HG03103 (cell line): ENCODE data around the gene LRRC49.

Experiments used
- ATAC-seq: cut with Tn5 transposase; IDR thresholded peaks from one replicate; pipeline ENCODE4 v1.9.1; 2021; ENCODE audit warnings: low read depth; ENCODE audit not compliant: unreplicated experiment

The LRRC49 gene

GRCh38 chr15:71083349-71083748, 190.7 kb downstream of the LRRC49 start:
- ATAC-seq = no peak

DNA sequence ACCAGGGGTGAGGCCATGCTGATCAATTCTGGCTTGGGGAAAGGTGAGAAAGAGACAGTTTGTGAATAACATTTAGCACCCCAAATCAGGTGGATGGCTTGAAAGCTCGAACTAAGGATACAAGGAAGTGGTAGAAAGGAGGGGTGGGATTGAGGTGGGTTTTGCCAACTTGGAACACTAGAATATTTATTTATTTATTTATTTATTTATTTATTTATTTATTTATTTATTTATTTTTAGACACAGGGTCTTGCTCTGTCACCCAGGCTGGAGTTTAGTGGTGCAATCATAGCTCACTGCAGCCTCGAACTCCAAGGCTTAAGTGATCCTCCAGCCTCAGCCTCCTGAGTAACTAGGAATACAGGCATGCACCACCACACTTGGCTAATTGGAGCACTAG, 191.6 kb downstream of the LRRC49 start:
- ATAC-seq = no peak

DNA sequence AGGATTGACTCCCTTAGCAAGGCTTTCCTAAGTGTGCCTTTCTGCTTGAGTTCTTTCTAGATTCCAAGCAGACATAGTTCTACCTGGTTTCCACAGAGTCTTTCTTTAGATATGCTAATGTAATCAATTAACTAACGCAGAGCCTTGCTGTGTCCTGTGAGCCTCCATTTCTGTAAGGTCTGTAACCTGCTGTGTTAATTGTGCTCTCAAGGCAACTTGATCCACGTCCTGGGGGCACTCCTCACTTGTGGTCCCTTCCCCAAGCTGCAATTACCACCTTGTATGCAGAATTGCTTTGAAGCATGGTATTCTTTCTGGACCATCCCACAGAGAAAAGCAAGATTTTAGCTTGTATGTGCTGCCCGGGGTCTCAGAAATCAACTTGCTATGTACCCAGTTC, 193.2 kb downstream of the LRRC49 start:
- no peak for ATAC-seq

DNA sequence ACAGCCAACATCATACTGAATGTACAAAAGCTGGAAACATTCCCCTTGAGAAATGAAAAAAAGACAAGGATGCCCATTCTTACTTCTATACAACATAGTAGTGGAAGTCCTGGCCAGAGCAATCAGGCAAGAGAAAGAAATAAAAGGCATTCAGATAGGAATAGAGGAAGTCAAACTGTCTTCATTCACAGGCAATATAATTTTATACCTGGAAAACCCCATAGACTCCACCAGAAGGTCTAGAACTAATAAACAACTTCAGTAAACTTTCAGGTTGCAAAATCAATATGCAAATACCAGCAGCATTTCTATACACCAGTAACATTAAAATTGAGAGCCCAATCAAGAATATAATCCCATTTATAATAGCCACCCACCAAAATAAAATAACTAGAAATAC, 195.5 kb downstream of the LRRC49 start:
- ATAC-seq = no peak

DNA sequence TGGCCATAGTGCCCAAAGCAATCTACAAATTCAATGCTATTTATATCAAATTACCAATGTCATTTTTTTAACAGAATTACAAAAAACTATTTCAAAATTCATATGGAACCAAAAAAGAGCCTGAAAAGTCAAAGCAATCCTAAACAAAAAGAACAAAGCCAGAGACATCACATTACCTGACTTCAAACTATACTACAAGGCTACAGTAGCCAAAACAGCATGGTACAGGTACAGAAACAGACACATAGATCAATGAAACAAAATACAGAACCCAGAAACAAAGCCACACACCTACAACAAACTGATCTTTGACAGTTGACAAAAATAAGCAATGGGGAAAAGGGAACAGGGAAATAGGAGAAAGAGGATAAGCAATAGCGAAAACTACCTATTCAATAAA, 196.1 kb downstream of the LRRC49 start:
- no peak for ATAC-seq

- no peak for ATAC-seq
These were observed 197.2 kb downstream of the LRRC49 start for GRCh38 chr15:71089801-71090200.

DNA sequence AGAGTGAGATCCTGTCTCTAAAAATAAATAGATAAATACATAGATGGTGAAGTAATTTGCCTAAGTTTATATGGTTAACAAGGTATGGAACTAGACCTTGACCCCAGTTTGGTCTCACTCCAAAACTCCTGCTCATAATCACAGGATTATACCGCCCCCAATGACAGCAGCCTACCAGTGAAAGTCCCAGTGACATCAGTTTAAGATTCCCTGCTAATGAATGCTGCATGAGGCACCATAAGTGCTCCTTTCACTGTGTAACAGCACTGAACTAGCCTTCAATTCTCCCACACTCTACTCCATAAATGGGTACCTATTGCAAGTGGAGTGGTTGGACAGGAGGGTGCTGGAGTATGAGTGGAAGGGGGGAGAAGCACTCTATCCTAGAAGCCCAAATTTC, 199.0 kb downstream of the LRRC49 start:
- ATAC-seq = no peak

GRCh38 chr15:71092056-71092600, 199.5 kb downstream of the LRRC49 start:
- no peak for ATAC-seq

DNA sequence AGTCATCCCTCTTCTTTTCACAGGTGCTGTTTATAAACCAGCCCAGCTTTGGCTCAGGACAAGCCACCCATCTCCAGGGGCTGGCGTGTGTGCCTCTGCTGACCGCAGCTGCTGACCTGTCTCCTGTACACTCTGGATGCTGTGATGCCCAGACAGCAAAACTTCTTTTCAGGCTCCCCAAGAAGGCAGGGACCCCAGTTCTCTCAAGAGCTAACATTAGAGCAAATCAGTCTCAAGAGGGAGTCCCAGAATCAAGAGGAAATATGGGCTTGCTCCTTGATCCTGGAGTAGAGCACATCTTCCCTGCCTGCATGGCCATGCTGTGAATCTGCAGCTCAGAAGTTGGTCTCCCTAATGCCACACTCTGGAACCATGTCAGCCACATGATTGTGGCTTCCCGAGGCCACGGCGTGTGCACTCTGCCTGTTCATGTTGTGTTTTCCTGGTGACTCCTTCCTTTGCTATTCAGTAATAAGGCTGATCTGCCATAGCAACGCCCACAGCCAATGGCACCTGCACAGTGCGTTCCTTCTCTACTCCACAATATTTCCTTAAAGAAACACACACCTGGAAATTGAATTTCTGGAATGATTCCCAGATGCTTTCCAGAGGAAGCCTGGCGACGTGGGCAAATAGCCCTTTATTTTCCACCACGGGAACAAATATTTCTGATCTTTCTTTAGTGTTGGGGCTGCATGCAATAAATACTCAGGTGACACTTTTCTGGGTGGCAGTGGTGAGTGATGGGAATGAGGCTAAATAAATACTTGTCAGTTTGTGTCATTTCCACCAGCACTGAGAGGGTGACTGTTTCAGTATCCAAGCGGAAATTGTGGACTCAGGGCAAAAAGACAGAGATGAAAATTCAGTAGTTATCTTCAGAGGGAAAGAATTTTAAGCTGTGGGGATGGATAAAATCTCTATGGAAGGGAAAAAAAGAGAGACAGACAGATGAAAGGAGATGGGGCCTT, 200.7 kb downstream of the LRRC49 start:
- ATAC-seq = no peak

DNA sequence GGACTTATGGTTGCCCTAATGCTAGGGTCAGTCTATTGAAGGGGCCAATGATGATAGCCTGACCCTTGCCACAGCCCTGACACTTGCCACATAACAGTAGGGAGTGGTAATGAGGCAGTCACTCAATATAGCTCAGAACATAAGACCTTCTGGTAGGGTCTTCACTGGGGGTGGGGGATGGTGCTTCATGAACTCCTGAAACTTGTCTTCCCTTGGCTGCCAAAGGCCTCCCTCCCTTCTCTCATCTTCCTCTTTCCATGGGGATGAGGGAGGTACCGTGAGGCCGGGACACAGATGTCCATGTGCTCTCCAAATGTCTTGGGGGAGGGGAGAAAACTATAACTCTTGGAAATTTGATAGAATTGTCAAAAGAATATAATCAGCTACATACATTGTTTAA, 201.5 kb downstream of the LRRC49 start:
- no peak for ATAC-seq

GRCh38 chr15:71096676-71097075, 204.1 kb downstream of the LRRC49 start:
- no peak for ATAC-seq

DNA sequence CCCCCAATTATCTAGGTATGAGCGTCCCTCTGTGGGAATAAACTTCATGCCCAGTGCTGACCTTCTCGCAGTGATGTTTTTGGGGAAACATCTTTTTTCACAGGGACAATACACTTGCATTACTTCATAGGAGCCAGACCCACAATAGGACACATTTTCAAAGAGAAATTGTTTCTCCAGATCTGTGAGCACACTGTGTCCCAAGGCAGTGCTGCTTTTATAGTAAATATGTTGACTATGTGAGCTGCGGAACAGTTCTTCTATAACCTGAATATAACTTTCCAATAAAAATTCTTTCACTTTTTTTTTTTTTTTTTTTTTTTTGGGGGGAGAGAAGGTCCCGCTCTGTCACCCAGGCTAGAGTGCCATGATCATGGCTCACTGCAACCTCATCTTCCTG, 205.3 kb downstream of the LRRC49 start:
- no peak for ATAC-seq

DNA sequence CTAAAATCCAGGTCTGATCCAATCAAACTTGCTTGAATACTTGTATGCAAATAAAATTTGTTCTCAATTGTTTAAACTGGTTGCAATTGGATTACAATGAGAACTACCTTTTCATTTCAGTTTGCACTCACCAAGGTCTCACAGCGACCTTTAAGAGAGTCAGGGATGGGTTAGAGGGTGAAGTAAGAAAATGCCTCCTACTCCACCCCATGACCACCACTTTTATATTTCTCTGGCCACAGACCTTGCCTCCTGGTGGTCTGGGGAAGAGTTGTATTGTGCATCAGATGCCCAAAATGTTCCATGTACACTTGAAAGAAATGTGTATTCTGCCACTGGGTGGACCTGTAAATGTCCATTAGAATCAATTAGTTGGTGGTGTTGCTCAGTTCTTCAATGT, 206.3 kb downstream of the LRRC49 start:
- ATAC-seq = no peak
